NCI-H524 treated with DMSO at 0.1 percent for 48 hours (cell line): ENCODE measurements around the gene POLA1.
"Not testable (repeated sequence)": the region's sequence is repeated elsewhere in the genome, so short reads cannot be mapped to it uniquely, and the experiment has no call there.

Source experiments
- DNase-seq: peaks from one replicate; lab custom pipeline; 2025; lab: John Stamatoyannopoulos, UW

The POLA1 gene

GRCh38 chrX:24799565-24799964 lies 105.8 kb downstream of the POLA1 start:
- no peak for DNase-seq

- DNase-seq = no peak
Measured at GRCh38 chrX:24805201-24805600, 111.5 kb downstream of the POLA1 start.

- not testable (repeated sequence) for DNase-seq
Measured at GRCh38 chrX:24819807-24820206, 126.1 kb downstream of the POLA1 start.

- no peak for DNase-seq
Measured at GRCh38 chrX:24828147-24828546, 134.4 kb downstream of the POLA1 start.

GRCh38 chrX:24828600-24828999 lies 134.9 kb downstream of the POLA1 start:
- no peak for DNase-seq

GRCh38 chrX:24833695-24834094 lies 140.0 kb downstream of the POLA1 start:
- DNase-seq = no peak

GRCh38 chrX:24837966-24838365 lies 144.2 kb downstream of the POLA1 start:
- DNase-seq = no peak

GRCh38 chrX:24838629-24839028 lies 144.9 kb downstream of the POLA1 start:
- no peak for DNase-seq

- DNase-seq = no peak
Measured at GRCh38 chrX:24839331-24839730, 145.6 kb downstream of the POLA1 start.

- no peak for DNase-seq
Measured at GRCh38 chrX:24842486-24842885, 148.8 kb downstream of the POLA1 start.

GRCh38 chrX:24846550-24847150 lies 152.9 kb downstream of the POLA1 start:
- DNase-seq = no peak

GRCh38 chrX:24851289-24851688 lies 157.6 kb downstream of the POLA1 start:
- DNase-seq = no peak

GRCh38 chrX:24851780-24852179 lies 158.1 kb downstream of the POLA1 start:
- no peak for DNase-seq

GRCh38 chrX:24858004-24858746 lies 164.5 kb downstream of the POLA1 start:
- DNase-seq = no peak

- DNase-seq = no peak
Measured at GRCh38 chrX:24859211-24859841, 165.6 kb downstream of the POLA1 start.

- DNase-seq = no peak
Measured at GRCh38 chrX:24860140-24860539, 166.4 kb downstream of the POLA1 start.

- DNase-seq = no peak
Measured at GRCh38 chrX:24862343-24862742, 168.6 kb downstream of the POLA1 start.

- not testable (repeated sequence) for DNase-seq
Measured at GRCh38 chrX:24863779-24864178, 170.1 kb downstream of the POLA1 start.

- no peak for DNase-seq
Measured at GRCh38 chrX:24870143-24870542, 176.4 kb downstream of the POLA1 start.

GRCh38 chrX:24874604-24875247 lies 181.0 kb downstream of the POLA1 start:
- DNase-seq = no peak

GRCh38 chrX:24876530-24877287 lies 183.0 kb downstream of the POLA1 start:
- no peak for DNase-seq

GRCh38 chrX:24877288-24877664 lies 183.6 kb downstream of the POLA1 start:
- DNase-seq = no peak
